OCI-LY1 (cell line): ENCODE results near the gene GNB3.

Experiments used
- EZH2 ChIP-seq: fragments of 200-600 bp; sonication (generic), shearing (Covaris generic); IDR thresholded peaks from 2 replicates; pipeline ENCODE4 v1.8.0; 2017; ENCODE audit warnings: borderline replicate concordance, mixed run types, mild to moderate bottlenecking, antibody characterized with exemption, low read length, moderate library complexity, mixed read lengths
- TF ChIP-seq, protein P1 (sequence below): fragments of 200-600 bp; sonication (generic), shearing (Covaris generic); IDR thresholded peaks from 2 replicates; pipeline ENCODE4 v1.5.1; 2017; ENCODE audit warnings: mild to moderate bottlenecking, antibody characterized with exemption, low read length, moderate library complexity, mixed read lengths

DNA sequence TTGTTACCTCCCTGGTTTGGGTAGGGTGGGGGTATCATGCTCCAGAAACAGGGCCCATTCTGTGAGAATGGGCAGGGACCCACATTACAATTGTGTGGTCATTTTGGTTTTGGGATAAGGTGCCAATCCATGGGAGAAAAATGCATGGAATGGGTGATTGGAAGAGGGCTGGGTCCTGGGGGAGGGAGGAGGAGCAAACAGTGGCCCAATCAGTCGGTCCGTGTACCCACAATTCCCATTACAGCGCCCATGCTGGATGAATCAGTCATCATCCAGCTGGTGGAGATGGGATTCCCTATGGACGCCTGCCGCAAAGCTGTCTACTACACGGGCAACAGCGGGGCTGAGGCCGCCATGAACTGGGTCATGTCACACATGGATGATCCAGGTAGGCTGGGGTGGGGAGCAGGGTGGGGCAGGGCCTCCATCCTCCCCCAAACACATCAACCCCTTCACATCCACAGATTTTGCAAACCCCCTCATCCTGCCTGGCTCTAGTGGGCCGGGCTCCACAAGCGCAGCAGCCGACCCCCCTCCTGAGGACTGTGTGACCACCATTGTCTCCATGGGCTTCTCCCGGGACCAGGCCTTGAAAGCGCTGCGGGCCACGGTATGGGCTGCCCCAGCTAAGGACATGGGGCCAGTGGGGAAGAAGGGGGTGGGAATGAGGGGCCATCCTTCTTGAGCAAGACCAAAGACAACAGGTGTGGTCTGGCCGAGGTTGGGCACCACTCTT lies 23.0 kb downstream of the GNB3 start:
- no peak for TF ChIP-seq EZH2
- TF ChIP-seq, protein P1, sequence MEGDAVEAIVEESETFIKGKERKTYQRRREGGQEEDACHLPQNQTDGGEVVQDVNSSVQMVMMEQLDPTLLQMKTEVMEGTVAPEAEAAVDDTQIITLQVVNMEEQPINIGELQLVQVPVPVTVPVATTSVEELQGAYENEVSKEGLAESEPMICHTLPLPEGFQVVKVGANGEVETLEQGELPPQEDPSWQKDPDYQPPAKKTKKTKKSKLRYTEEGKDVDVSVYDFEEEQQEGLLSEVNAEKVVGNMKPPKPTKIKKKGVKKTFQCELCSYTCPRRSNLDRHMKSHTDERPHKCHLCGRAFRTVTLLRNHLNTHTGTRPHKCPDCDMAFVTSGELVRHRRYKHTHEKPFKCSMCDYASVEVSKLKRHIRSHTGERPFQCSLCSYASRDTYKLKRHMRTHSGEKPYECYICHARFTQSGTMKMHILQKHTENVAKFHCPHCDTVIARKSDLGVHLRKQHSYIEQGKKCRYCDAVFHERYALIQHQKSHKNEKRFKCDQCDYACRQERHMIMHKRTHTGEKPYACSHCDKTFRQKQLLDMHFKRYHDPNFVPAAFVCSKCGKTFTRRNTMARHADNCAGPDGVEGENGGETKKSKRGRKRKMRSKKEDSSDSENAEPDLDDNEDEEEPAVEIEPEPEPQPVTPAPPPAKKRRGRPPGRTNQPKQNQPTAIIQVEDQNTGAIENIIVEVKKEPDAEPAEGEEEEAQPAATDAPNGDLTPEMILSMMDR, result no peak
